ENCODE results near the gene ACSM3. TPM values are rescaled to one million over a fixed set of nuclear protein-coding genes. Genes with fewer than 3 reads are reported as not detected.
A peak's percentile ranks its signal among the peaks of the same experiment; 100 is the strongest.
"Not testable (repeated sequence)": the region's sequence is repeated elsewhere in the genome, so short reads cannot be mapped to it uniquely, and the experiment has no call there.

ACSM3 gene
- total RNA-seq, 4 donors from 2014 or later, result 2.1 to 16.4 (median 11.7) TPM

GRCh38 chr16:20761175-20761574, 2.6 kb upstream of the ACSM3 start:
- Histone ChIP-seq H3K9me3 (no peaks in the 10 kb centered on the region), H3K4me1 (peaks cover 0 to 16% (median 2%) of the 10 kb centered on the region in 4 donors), H3K27ac (no peak overlapping the region), H3K27me3 (no peaks in the 10 kb centered on the region), H3K36me3 (no peaks in the 10 kb centered on the region), H3K4me3 (no peak overlapping the region)
- TF ChIP-seq, protein P1, sequence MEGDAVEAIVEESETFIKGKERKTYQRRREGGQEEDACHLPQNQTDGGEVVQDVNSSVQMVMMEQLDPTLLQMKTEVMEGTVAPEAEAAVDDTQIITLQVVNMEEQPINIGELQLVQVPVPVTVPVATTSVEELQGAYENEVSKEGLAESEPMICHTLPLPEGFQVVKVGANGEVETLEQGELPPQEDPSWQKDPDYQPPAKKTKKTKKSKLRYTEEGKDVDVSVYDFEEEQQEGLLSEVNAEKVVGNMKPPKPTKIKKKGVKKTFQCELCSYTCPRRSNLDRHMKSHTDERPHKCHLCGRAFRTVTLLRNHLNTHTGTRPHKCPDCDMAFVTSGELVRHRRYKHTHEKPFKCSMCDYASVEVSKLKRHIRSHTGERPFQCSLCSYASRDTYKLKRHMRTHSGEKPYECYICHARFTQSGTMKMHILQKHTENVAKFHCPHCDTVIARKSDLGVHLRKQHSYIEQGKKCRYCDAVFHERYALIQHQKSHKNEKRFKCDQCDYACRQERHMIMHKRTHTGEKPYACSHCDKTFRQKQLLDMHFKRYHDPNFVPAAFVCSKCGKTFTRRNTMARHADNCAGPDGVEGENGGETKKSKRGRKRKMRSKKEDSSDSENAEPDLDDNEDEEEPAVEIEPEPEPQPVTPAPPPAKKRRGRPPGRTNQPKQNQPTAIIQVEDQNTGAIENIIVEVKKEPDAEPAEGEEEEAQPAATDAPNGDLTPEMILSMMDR (IDR thresholded peaks at IDR 0.05), result no peak
- TF ChIP-seq POLR2A (IDR thresholded peaks at IDR 0.05), result no peak
- DNase-seq, result no peak

GRCh38 chr16:20762404-20763123, 1.2 kb upstream of the ACSM3 start:
- H3K27ac ChIP-seq, result peak overlapping the region in 3 of 4 donors; percentile 68 to 85 (median 79)
- H3K4me3 ChIP-seq, result no peak overlapping the region

DNA sequence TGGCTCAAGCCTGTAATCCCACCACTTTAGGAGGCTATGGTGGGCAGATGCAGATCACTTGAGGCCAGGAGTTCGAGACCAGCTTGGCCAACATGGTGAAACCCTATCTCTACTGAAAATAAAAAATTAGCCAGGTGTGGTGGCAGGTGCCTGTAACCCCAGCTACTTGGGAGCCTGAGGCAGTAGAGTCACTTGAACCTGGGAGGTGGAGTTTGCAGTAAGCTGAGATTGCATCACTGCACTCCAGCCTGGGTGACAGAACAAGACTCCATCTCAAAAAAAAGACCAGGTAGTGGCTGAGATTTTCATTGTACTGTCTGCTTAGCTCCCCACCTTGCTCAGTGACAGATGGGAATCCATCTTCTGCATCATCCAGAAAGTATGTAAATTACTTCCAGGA, 634 bp downstream of the ACSM3 start:
- Histone ChIP-seq H3K4me1 (peaks cover 0 to 16% (median 2%) of the 10 kb centered on the region in 4 donors), H3K27ac (peak overlapping the region in 3 of 4 donors; percentile 68 to 85 (median 79))
- not testable (repeated sequence) for H3K36me3 ChIP-seq, H3K4me3 ChIP-seq, DNase-seq, H3K9me3 ChIP-seq, H3K27me3 ChIP-seq

More at GRCh38 chr16:20762404-20763123, 1.2 kb upstream of the ACSM3 start:
- H3K9me3 ChIP-seq, result no peaks in the 10 kb centered on the region
- H3K27me3 ChIP-seq, result no peaks in the 10 kb centered on the region
- no peaks in the 10 kb centered on the region for H3K36me3 ChIP-seq
- peaks cover 0 to 16% (median 2%) of the 10 kb centered on the region in 4 donors for H3K4me1 ChIP-seq
- no peak for DNase-seq
- TF ChIP-seq, protein P1 (IDR thresholded peaks at IDR 0.05), result no peak
- TF ChIP-seq POLR2A (IDR thresholded peaks at IDR 0.05), result no peak

- Histone ChIP-seq H3K4me3 (no peak overlapping the region), H3K36me3 (no peaks in the 10 kb centered on the region)
These were observed 1.9 kb downstream of the ACSM3 start for GRCh38 chr16:20765732-20766131.

DNA sequence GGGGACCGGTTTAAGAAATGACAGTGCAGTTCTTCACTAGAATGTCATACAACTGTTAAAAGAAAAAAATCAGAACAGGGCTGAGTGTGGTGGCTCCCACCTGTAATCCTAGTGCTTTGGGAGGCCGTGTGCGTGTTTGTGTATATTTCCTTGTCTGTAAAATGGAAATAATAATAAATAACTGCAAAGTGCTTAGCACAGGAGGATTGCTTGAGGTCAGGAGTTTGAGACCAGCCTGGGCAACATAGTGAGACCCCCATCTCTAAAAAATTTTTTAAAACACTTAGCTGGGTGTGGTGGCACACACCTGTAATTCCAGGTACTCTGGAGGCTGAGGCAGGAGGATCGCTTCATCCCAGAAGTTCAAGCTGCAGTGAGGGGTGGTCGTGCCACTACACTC, 2.5 kb downstream of the ACSM3 start:
- TF ChIP-seq, protein P1 (IDR thresholded peaks at IDR 0.05), result no peak
- TF ChIP-seq POLR2A (IDR thresholded peaks at IDR 0.05), result no peak
- H3K4me1 ChIP-seq, result peaks cover 0 to 16% (median 2%) of the 10 kb centered on the region in 4 donors
- no peak overlapping the region for H3K4me3 ChIP-seq
- H3K9me3 ChIP-seq, result no peaks in the 10 kb centered on the region
- no peak for DNase-seq
- H3K27ac ChIP-seq, result no peak overlapping the region
- no peaks in the 10 kb centered on the region for H3K36me3 ChIP-seq
- no peaks in the 10 kb centered on the region for H3K27me3 ChIP-seq

More at GRCh38 chr16:20765732-20766131, 1.9 kb downstream of the ACSM3 start:
- DNase-seq, result no peak
- no peaks in the 10 kb centered on the region for H3K9me3 ChIP-seq
- no peak overlapping the region for H3K27ac ChIP-seq
- TF ChIP-seq, protein P1 (IDR thresholded peaks at IDR 0.05), result no peak
- no peak for TF ChIP-seq POLR2A (IDR thresholded peaks at IDR 0.05)
- H3K4me1 ChIP-seq, result peaks cover 0 to 16% (median 2%) of the 10 kb centered on the region in 4 donors
- no peaks in the 10 kb centered on the region for H3K27me3 ChIP-seq

DNA sequence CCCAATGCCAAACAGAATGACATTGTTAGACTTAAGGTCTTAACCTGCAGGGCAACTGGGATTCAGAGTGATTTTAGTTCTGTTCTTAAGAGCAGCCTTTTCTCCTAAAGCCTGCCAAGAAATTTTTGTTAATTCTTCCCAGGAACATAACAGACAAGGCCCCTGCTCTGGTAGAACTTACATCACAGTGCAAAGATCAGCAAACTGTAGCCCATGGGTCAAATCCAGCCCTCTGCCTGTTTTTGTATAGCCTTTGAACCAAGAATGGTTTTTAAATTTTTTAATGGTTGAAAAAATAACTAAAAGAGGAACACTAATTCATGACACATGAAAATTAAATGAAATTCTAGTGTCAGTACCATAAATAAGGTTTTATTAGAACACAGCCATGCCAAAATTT, 3.8 kb downstream of the ACSM3 start:
- Histone ChIP-seq H3K4me1 (peaks cover 0 to 16% (median 2%) of the 10 kb centered on the region in 4 donors), H3K27me3 (no peaks in the 10 kb centered on the region), H3K9me3 (no peaks in the 10 kb centered on the region), H3K27ac (no peak overlapping the region), H3K4me3 (no peak overlapping the region), H3K36me3 (no peaks in the 10 kb centered on the region)
- no peak for DNase-seq
- TF ChIP-seq, protein P1 (IDR thresholded peaks at IDR 0.05), result no peak
- no peak for TF ChIP-seq POLR2A (IDR thresholded peaks at IDR 0.05)
